HEK293 (cell line): ENCODE data around the gene IRS2.

Experiments used
- MEIS1 ChIP-seq: sonication (generic); formaldehyde crosslinking; IDR thresholded peaks from 2 replicates; pipeline ENCODE4 v1.8.1; 2022; ENCODE audit warnings: missing genetic modification reagents, mild to moderate bottlenecking, borderline replicate concordance
- YY1 ChIP-seq: fragments of 450-650 bp; formaldehyde crosslinking; IDR thresholded peaks from 2 replicates; pipeline ENCODE4 v1.5.1; 2018; ENCODE audit warnings: missing biosample characterization, missing genetic modification characterization
- ZNF266 ChIP-seq: fragments of 450-650 bp; formaldehyde crosslinking; IDR thresholded peaks from 2 replicates; pipeline ENCODE4 v1.5.1; 2016; ENCODE audit warnings: missing biosample characterization, missing genetic modification characterization, low read depth
- ZSCAN23 ChIP-seq: fragments of 450-650 bp; formaldehyde crosslinking; IDR thresholded peaks from 2 replicates; pipeline ENCODE4 v1.5.1; 2016; ENCODE audit warnings: missing biosample characterization, missing genetic modification characterization
- ZSCAN30 ChIP-seq: fragments of 450-650 bp; IDR thresholded peaks from 2 replicates; pipeline ENCODE4 v1.5.1; 2018; ENCODE audit warnings: missing biosample characterization, mild to moderate bottlenecking, missing genetic modification characterization, moderate library complexity
- TF ChIP-seq, protein P1 (sequence below): fragments of 450-650 bp; formaldehyde crosslinking; IDR thresholded peaks from 2 replicates; pipeline ENCODE4 v1.5.1; 2016; ENCODE audit warnings: missing biosample characterization, missing genetic modification characterization
- TF ChIP-seq, protein P2 (sequence below): fragments of 450-650 bp; formaldehyde crosslinking; IDR thresholded peaks from 2 replicates; pipeline ENCODE4 v1.5.1; 2017; ENCODE audit warnings: missing biosample characterization, mild to moderate bottlenecking, missing genetic modification characterization, moderate library complexity
- TF ChIP-seq, protein P3 (sequence below): fragments of 450-650 bp; formaldehyde crosslinking; IDR thresholded peaks from 2 replicates; pipeline ENCODE4 v1.5.1; 2016; ENCODE audit warnings: missing biosample characterization, missing genetic modification characterization

DNA sequence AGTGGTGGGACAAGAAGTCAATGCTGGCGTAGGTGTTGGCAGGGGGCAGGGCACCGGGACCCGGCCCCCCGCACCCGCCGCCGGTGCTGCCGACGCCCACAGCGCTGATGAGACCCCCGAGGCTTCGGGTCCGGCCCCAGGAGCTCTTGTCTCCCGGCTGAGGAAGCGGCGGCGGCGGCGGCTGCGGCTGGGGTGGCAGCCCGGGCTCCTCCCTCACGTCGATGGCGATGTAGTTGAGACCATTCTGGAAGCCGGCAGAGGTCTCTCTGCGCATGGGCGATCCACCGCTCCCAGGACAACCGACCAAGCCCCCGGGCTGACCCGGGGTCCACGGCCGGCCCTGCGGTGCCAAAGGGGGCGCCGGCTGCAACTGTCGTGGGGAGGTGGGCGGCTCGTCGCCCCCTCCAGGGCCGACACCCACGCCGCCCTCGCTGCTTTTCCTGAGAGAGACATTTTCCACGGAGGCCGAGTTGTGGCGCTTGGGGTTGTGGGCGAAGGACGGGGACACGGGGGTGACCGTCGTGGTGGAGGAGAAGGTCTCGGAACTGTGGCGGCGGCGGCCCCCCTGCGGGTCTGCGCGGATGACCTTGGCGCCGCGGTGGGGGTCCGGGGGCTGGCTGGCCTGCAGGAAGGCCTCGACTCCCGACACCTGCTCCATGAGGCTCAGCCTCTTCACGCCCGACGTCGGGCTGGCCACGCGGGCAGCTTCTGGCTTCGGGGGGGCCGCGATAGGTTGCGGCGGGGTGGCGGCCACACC, 4.1 kb downstream of the IRS2 start:
- TF ChIP-seq ZNF266 (no peak), YY1 (tag by site-specific recombination) (no peak), ZSCAN30 (tag by site-specific recombination) (no peak), MEIS1 (CRISPR knock-in tag) (no peak), ZSCAN23 (tag by site-specific recombination) (no peak)
- TF ChIP-seq, protein P1, sequence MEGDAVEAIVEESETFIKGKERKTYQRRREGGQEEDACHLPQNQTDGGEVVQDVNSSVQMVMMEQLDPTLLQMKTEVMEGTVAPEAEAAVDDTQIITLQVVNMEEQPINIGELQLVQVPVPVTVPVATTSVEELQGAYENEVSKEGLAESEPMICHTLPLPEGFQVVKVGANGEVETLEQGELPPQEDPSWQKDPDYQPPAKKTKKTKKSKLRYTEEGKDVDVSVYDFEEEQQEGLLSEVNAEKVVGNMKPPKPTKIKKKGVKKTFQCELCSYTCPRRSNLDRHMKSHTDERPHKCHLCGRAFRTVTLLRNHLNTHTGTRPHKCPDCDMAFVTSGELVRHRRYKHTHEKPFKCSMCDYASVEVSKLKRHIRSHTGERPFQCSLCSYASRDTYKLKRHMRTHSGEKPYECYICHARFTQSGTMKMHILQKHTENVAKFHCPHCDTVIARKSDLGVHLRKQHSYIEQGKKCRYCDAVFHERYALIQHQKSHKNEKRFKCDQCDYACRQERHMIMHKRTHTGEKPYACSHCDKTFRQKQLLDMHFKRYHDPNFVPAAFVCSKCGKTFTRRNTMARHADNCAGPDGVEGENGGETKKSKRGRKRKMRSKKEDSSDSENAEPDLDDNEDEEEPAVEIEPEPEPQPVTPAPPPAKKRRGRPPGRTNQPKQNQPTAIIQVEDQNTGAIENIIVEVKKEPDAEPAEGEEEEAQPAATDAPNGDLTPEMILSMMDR (tag by site-specific recombination), result no peak
- TF ChIP-seq, protein P2, sequence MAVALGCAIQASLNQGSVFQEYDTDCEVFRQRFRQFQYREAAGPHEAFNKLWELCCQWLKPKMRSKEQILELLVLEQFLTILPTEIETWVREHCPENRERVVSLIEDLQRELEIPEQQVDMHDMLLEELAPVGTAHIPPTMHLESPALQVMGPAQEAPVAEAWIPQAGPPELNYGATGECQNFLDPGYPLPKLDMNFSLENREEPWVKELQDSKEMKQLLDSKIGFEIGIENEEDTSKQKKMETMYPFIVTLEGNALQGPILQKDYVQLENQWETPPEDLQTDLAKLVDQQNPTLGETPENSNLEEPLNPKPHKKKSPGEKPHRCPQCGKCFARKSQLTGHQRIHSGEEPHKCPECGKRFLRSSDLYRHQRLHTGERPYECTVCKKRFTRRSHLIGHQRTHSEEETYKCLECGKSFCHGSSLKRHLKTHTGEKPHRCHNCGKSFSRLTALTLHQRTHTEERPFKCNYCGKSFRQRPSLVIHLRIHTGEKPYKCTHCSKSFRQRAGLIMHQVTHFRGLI (tag by site-specific recombination), result no peak
- TF ChIP-seq, protein P3, sequence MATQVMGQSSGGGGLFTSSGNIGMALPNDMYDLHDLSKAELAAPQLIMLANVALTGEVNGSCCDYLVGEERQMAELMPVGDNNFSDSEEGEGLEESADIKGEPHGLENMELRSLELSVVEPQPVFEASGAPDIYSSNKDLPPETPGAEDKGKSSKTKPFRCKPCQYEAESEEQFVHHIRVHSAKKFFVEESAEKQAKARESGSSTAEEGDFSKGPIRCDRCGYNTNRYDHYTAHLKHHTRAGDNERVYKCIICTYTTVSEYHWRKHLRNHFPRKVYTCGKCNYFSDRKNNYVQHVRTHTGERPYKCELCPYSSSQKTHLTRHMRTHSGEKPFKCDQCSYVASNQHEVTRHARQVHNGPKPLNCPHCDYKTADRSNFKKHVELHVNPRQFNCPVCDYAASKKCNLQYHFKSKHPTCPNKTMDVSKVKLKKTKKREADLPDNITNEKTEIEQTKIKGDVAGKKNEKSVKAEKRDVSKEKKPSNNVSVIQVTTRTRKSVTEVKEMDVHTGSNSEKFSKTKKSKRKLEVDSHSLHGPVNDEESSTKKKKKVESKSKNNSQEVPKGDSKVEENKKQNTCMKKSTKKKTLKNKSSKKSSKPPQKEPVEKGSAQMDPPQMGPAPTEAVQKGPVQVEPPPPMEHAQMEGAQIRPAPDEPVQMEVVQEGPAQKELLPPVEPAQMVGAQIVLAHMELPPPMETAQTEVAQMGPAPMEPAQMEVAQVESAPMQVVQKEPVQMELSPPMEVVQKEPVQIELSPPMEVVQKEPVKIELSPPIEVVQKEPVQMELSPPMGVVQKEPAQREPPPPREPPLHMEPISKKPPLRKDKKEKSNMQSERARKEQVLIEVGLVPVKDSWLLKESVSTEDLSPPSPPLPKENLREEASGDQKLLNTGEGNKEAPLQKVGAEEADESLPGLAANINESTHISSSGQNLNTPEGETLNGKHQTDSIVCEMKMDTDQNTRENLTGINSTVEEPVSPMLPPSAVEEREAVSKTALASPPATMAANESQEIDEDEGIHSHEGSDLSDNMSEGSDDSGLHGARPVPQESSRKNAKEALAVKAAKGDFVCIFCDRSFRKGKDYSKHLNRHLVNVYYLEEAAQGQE (tag by site-specific recombination), result no peak
